ENCODE results near the gene SLC16A11.

GRCh38 chr17:7064261-7064660 lies 20.4 kb upstream of the SLC16A11 start:
- no peak for TF ChIP-seq CTCF (IDR thresholded peaks at IDR 0.05)
- no peak for TF ChIP-seq POLR2A (IDR thresholded peaks at IDR 0.05)
